Thoracic aorta (tissue), 2 donors: ENCODE data around the gene POLG. TPM values are rescaled to one million over a fixed set of nuclear protein-coding genes. Genes with fewer than 3 reads are reported as not detected.

Source experiments
- ATAC-seq: fragments of 150-250 bp; one replicate; pipeline ENCODE4 v1.8.0; 2017; ENCODE audit warnings: low read depth; ENCODE audit not compliant: insufficient number of reproducible peaks, low FRiP score
- DNase-seq: peaks from one replicate; pipeline ENCODE4 v3.0.0-alpha.2; 2020; ENCODE audit warnings: low spot score
- H3K27ac ChIP-seq, 2 donors: fragments of 200-600 bp; sonication (generic); 1 replicate in 1 of 2; 2 replicates in 1 of 2; pipeline ENCODE4 v1.5.1; 2016; ENCODE audit warnings: mild to moderate bottlenecking in 2 of 2, moderate library complexity in 2 of 2
- H3K27me3 ChIP-seq: fragments of 200-600 bp; sonication (generic); replicated peaks from 2 replicates; pipeline ENCODE4 v1.6.0; 2016; ENCODE audit warnings: mild to moderate bottlenecking; ENCODE audit not compliant: insufficient read depth
- H3K36me3 ChIP-seq: fragments of 200-600 bp; sonication (generic); one replicate; pipeline ENCODE4 v1.5.1; 2016
- H3K4me1 ChIP-seq, 2 donors: fragments of 200-600 bp; sonication (generic); 1 replicate in 1 of 2; 2 replicates in 1 of 2; pipeline versions ENCODE4 v1.5.1 to v1.6.0; 2016; ENCODE audit warnings: low read depth in 2 of 2, mild to moderate bottlenecking in 1 of 2; ENCODE audit not compliant: control insufficient read depth in 1 of 2
- H3K4me3 ChIP-seq: fragments of 200-600 bp; sonication (generic); 2 replicates; pipeline ENCODE4 v1.5.1; 2016; ENCODE audit warnings: mild to moderate bottlenecking
- H3K9me3 ChIP-seq: fragments of 200-600 bp; sonication (generic); 2 replicates; pipeline ENCODE4 v1.5.1; 2016
- CTCF ChIP-seq: fragments of 200-600 bp; sonication (generic); IDR thresholded peaks from one replicate; pipeline ENCODE4 v1.5.1; 2019; ENCODE audit warnings: antibody characterized with exemption
- total RNA-seq, 2 donors: library from RNA; depleted of rRNA; stranded (reverse); fragments of >200 nt; gene quantifications; one replicate each; pipeline versions ENCODE4 v1.1.0 to v1.2.3, GENCODE V29; 2016

POLG gene
- total RNA-seq, 2 donors from 2014 or later: 89.2 to 89.8 TPM

GRCh38 chr15:89332446-89332845, 2.2 kb downstream of the POLG start:
- Histone ChIP-seq H3K9me3 (no peaks in the 10 kb centered on the region), H3K4me1 (peaks cover 26 to 61% of the 10 kb centered on the region in 2 donors), H3K36me3 (peaks cover 37% of the 10 kb centered on the region), H3K27ac (no peak overlapping the region), H3K4me3 (no peak overlapping the region), H3K27me3 (no peaks in the 10 kb centered on the region)
- DNase-seq (no peak), ATAC-seq (no peak)
- TF ChIP-seq CTCF: peak; percentile 25

GRCh38 chr15:89330881-89331595, 3.6 kb downstream of the POLG start:
- no peak for TF ChIP-seq CTCF
- H3K4me1 ChIP-seq: peaks cover 26 to 61% of the 10 kb centered on the region in 2 donors
- H3K4me3 ChIP-seq: peak overlapping the region; percentile 14
- DNase-seq: no peak
- no peak for ATAC-seq
- peaks cover 51% of the 10 kb centered on the region for H3K36me3 ChIP-seq
- H3K9me3 ChIP-seq: no peaks in the 10 kb centered on the region
- no peak overlapping the region for H3K27ac ChIP-seq
- no peaks in the 10 kb centered on the region for H3K27me3 ChIP-seq

- Histone ChIP-seq H3K27me3 (no peaks in the 10 kb centered on the region), H3K4me3 (no peak overlapping the region), H3K9me3 (no peaks in the 10 kb centered on the region), H3K36me3 (peaks cover 60% of the 10 kb centered on the region), H3K27ac (no peak overlapping the region), H3K4me1 (peaks cover 26 to 54% of the 10 kb centered on the region in 2 donors)
- no peak for TF ChIP-seq CTCF
- DNase-seq (no peak), ATAC-seq (no peak)
Measured at GRCh38 chr15:89330119-89330518, 4.5 kb downstream of the POLG start.

- no peak for TF ChIP-seq CTCF
- peaks cover 26 to 53% of the 10 kb centered on the region in 2 donors for H3K4me1 ChIP-seq
- peaks cover 64% of the 10 kb centered on the region for H3K36me3 ChIP-seq
Measured at GRCh38 chr15:89329329-89330084, 5.1 kb downstream of the POLG start.

GRCh38 chr15:89328398-89329254, 6.0 kb downstream of the POLG start:
- DNase-seq (no peak), ATAC-seq (no peak)
- TF ChIP-seq CTCF: no peak
- H3K27ac ChIP-seq: no peak overlapping the region
- H3K4me1 ChIP-seq: peaks cover 23 to 50% of the 10 kb centered on the region in 2 donors
- H3K36me3 ChIP-seq: peaks cover 73% of the 10 kb centered on the region
- H3K27me3 ChIP-seq: no peaks in the 10 kb centered on the region
- no peaks in the 10 kb centered on the region for H3K9me3 ChIP-seq
- no peak overlapping the region for H3K4me3 ChIP-seq

More at GRCh38 chr15:89329329-89330084, 5.1 kb downstream of the POLG start:
- H3K9me3 ChIP-seq: no peaks in the 10 kb centered on the region
- H3K4me3 ChIP-seq: no peak overlapping the region
- H3K27me3 ChIP-seq: no peaks in the 10 kb centered on the region
- no peak overlapping the region for H3K27ac ChIP-seq
- DNase-seq: no peak
- no peak for ATAC-seq
